NB4 (cell line): ENCODE measurements around the gene NHSL1.

Experiments used
- CTCF ChIP-seq: IDR thresholded peaks from one replicate; pipeline ENCODE4 v1.5.1; 2012; ENCODE audit warnings: low read depth, low read length
- MAX ChIP-seq: IDR thresholded peaks from 2 replicates; pipeline ENCODE4 v1.6.1; 2011; ENCODE audit warnings: low read depth, low read length
- MYC ChIP-seq: IDR thresholded peaks from 2 replicates; pipeline ENCODE4 v1.6.1; 2011; ENCODE audit warnings: low read depth, low read length
- POLR2A ChIP-seq: IDR thresholded peaks from 2 replicates; pipeline ENCODE4 v1.6.1; 2011; ENCODE audit warnings: mild to moderate bottlenecking; ENCODE audit not compliant: insufficient read length; ENCODE audit errors: extremely low read depth

- no peak for TF ChIP-seq CTCF
- no peak for TF ChIP-seq POLR2A
- no peak for TF ChIP-seq MYC
- TF ChIP-seq MAX, result no peak
Observed at GRCh38 chr6:138504764-138505689, 5.7 kb upstream of the NHSL1 start.
